ENCODE data around the gene B4GAT1. TPM values are rescaled to one million over a fixed set of nuclear protein-coding genes. Genes with fewer than 3 reads are reported as not detected.

B4GAT1 gene
- polyA plus RNA-seq, 12 donors, result 16.0 to 25.2 (median 20.3) TPM; not detected in 1

DNA sequence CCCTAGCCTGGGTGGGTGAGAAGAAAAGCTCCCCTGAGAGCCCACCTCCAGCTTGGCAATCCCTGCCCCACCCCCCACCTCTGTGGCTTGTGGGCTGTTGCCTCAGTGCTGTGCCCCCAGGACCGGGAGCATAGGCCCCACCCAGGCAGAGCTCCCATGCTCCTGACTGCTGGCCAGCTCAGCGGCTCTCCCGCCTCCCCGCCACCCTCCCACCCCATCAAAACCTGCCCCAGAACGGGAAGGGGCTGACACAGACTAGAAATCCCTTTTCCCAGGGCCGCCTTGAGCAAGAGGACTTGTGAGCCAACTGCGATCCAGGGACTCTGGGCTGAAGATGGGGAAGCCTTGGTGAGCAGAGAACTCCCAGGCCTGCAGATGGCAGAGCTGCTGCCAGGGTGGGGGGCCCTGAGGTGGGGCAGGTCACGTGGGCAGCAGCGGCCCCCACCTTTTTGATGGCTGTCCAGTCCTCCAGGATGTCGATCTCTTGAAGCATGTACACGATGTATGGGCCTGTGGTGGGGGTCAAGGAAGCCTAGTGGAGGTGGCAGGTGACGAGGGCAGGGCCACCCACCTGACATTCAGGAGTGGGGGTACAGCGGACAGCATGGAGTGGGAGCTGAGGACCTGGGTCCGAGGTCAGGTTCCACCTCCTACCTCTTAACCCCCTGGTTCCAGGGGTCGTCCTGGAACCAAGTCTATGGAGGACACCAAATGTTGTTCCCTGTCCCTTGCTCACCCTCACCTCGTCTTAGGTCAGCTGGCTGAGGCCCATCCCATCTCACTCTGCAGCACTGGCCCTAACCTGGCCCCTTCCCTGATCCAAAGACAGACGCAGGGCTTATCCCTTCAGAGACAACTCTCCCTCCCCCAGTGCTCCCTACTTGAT, 8.9 kb downstream of the B4GAT1 start:
- no peak for DNase-seq

DNA sequence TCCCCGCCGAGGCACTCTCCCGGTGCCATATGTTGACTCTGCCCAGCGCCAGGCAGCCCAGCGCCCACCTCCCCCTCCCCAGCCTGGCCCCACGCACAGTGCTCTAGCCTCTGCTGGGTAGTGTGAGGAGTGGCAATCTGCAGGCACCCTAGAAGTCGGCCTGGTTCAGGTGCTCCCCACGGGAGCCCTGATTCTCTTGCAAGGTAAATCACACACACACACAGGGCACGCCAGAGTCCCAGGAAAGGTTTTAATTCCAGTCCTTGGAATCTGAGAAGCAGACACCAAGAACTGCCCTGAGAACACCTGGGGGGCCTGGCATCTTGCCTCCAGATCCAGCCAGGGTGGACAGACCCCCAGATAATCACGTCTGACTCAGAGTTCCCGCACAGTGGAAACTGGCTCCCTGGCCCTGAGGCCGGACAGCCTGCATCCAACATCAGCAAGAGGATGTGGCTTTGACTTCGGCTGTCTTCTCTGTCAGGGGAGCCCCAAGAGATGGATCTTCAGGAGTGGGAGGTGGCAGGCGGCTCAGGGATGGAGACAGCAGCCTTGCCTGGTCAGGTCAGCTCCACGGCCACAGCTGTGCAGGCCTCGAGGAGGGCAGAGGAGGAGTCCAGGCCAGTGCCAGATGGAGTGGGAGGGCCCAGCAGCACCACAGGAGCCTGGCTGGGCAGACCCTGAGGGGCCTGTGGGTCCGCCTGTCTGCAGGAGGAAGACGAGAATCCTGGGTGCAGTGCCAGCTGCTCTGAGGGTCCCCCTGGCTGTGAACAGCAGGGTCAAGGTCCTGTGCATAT, 10.1 kb downstream of the B4GAT1 start:
- DNase-seq, result no peak

DNA sequence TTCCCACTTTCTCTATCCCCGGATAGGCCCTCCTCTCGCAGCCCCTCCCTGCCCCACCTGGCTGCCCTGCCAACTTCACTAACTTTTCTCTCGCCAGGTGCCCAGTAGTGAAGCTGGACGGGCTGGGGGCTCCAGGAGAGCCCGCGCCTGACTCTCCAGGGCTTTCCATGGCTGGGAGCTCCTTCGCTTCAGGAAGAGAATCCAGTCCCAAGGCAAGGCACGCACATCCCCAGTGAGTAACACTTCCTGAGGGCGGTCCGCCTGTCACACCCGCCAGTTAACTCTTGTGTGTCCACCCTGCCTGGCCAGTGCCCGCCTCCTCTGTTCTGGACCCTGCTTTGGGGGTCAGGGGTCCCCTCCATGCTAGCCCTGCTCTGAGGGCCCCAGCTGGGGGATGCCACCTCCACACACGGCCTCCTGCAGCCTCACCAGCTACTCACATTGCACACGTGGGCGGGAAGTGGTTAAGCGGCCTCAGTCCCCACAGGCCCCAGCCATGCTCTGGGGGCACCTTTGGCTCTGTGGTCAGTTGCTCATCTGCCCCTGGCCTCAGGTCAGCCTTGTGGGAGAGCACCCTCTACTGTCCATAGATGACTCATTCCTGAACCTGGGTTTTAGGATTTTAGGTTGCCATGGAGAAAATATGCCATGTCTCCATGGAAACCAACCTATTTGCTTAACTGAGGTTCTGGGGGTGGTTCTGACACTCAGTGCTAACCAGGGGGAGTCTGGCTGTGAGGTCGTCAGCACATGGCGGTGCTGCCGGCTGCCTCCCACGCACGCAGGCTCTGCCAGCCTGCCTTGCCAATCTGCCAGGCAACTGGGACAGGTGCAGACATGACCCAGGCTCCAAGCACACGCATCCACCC, 11.0 kb downstream of the B4GAT1 start, which contains the start of gene RIN1:
Gene RIN1 (minus strand): TSS at position 201 of the 869 bp plus-strand sequence. CDS start 32 bp downstream, at position 169.
- no peak for DNase-seq

DNA sequence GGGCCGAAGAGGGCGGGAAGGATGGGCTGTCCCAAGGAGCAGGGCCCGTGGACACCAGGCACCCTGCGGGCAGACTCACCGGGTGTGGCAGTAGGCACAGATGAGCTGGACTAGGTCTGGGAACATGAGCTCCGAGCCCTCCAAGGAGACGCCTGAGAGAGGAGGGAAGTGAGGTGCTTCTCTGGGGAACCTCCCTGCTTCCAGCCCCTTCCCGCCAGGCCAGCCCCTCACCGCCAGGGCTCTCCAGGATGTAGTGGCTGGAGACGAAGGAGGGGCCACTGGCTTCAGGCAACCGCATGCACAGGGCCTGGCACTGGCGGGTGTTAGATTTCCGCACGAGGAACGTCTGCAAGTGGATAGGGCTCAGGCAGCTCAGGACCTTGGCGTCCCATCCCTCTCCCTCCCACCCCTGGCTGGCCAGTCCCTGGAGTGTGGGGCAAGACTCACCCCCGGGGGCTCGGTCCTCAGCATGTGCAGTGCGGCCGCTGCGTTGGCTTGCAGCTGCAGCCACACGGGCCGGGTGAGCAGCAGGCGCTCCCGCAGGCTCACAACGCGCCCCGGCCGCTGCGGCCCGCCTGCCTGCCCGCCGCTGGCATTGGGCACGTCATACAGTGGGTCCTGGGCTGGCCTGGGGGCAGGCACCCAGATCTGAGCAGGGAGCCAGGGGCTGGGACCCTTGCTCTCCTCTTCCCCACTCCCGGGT, 11.7 kb downstream of the B4GAT1 start:
- DNase-seq, result no peak

DNA sequence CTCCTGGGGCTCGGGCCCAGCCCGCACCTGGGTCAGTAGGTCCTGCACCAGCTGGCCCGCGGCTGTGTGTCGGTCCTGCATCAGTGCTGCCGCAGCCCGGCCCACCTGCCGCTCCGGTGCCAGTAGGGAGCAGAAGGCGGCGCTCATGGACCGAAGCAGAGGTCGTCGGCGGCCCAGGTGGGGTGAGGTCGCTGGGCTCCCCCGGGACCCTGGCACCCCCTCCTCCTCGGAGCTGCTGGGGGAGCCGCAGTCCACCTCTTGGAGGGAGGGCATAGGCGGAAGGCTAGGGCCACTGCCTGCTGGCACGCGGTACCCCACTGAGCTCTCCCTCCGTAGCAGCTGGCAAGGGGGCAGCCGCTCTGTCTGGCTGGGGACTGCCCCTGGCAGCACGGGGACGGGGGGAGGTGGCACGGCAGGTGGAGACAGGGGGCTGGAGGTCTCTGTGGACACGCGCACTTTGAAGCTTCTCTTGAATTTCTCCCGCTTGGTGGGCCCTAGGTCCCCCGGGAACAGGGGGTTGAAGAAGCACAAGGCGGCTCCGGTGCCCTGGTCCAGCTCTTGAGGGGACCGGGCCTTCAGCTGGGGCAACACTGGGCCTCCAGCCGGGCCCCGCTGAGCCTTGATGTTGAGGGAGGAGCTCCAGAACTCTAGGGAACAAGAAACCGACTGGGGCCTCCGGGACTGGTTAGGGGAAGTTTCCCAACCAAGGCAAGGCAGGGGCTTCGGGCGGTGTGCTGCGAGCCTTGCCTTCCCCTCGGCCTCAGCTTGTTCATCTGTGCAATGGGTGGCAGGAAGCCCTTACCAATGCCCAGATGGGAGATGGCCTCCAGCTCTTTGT, 12.6 kb downstream of the B4GAT1 start:
- DNase-seq, result no peak

DNA sequence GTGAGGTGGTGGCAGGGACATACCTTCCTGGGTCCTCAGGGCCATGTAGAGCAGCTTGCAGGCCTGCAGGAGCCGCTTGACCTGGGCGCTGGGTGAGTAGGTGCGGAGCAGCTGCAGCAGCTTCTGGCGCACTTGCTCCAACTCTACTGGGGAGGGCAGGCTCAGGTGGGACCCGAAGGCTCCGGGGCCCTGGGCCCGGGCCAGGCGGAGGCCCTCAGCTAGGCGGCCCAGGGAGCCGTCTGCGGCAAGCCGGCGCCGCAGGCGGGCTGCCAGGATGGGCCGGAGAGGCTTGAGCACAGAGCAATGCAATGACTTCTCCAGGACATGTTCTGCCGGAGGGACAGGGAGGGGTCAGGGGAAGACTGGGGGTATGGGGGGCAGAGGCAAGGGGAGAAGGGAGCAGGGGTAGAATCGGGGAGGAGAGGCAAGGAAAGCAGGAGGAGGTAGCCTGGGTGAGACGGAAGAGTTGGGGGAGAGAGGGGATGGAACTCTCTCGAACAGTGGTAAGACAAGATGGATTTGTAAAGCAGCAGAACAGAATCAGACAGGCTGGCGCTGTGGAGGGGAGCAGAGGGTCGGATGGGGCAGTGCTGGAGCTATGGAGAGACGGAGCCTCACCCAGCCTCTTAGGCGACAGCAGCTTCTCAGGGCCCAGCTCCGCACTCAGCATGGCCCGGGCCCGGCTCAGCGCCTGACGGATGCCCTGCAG, 13.4 kb downstream of the B4GAT1 start:
- no peak for DNase-seq

DNA sequence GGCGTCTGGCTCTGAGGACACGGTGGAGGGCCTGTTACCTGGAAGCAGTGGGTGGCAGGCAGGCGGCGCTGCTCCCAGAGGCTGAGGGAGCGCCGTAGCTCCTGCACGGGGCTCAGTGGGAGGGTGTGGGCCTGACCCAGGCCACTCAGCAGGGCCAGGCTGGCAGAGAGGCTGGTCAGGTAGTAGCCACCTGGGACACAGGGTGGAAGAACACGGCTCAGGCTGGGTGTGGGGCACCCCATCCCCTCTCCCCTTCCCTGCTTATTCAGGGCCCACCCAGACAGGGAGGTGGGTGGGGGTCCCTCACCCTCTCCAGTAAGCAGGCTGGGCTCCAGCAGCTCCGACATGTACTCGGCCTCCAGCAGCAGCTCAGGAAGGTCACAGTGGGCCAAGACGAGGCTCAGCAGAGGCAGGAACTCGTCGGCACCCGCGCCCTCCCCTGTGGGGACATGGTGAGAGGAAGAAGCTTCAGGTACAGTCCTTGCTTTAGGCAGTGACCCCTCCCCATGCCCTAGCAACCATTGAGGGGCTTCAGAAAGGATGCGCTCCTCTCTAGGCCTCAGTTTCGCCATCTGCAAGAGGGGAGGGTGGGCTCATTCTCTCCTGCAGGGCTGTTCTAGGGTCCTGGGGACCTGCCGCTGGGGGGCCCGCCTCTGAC, 14.1 kb downstream of the B4GAT1 start:
- no peak for DNase-seq

DNA sequence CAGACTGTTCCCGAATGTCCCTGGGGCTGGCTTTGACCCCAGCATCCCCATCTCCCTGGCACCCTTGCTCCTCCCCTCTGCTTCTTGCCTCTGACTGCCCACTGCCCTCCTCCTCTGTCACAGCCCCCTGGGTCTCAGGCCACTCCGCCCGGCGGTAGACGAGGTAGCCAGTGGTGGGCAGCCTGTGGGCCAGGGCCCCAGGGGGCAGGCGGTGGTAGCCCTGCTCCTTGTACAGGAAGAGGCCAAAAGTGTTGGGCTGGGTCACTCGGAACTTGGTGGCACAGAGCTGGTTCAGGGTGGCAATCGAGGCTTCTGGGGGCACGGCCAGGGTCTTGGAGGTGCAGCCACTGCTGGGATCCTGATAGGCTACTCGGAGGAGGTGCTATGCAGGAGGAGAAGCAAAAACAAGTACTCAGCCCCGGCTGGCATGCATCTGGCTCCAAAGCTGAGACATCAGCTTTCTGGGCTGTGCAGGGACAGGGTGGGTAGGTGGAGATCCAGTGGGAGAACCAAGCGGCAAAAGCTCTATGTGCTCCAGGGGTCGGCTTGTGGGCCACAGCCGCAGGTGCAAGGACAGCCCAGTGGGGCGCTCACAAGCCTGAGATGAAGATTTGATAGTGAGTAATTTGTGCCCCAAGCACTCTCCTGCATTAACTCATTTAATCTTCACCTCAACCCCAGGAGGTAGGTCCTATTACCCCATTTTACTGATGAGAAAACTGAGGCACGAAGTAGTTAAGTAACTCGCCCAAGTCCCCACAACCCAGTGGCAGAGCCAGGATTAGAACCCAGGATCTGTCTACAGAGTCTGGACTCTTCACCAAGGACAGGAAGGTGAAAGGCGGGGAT, 14.8 kb downstream of the B4GAT1 start:
- DNase-seq, result no peak

DNA sequence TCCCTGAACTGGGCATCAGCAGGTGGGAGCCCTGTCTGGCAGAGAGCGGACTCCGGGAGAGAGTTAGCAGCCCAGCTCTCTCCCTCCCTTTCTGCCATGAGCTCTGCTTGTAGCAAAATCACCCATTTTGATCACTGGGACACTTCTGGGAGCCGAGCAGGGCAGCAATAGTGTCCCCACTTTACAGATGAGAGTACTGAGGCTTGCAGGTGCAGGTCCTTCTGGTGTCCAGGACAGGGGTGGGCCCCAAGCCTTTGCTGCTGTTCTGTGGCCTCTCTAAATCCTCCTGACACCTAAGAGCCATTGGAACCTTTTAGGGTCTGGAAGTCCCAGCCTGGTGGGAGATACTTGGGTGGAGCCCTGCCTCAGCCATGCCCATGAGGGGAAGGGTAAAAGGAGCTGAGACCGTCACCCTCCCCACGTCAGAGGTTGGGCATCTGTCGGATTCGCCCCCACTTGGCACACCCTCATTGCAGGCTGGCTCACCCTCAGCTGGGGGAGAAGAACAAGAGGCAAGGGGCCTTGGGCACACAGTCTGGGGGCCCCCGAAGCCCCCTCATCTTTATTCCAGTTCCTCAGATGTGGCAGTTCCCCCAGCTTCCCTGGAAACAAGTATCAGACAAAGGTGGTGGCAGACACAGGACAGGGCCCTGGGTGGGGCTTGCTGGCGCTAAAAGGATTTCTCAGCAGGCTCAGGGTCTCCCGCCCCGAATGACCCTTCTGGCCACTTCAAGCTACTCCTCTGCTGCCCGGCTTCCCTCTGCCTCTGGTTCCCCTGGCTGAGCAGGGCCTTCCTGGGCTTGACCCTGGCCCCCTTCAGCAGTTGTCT, 15.7 kb downstream of the B4GAT1 start:
- DNase-seq, result no peak

DNA sequence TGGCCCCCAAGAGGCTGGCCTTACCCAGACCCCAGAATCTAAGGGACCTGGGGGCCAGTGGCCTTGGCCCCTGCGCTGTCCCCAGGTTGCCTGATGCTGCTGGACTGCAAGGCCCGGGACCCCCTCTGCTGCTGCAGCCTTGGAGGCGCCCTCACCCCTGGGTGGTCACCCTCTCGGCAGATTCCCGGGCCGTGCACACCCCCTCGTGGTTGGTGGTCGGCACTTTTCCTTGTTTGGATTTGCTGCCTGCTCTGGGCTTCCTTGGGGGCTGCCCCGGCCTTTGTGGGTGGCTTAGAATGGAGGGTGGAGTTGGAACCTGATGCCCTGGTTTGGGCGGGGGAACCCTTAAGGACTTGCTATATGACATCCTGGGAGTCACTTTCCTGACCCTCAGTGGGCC, 16.5 kb downstream of the B4GAT1 start:
- no peak for DNase-seq

DNA sequence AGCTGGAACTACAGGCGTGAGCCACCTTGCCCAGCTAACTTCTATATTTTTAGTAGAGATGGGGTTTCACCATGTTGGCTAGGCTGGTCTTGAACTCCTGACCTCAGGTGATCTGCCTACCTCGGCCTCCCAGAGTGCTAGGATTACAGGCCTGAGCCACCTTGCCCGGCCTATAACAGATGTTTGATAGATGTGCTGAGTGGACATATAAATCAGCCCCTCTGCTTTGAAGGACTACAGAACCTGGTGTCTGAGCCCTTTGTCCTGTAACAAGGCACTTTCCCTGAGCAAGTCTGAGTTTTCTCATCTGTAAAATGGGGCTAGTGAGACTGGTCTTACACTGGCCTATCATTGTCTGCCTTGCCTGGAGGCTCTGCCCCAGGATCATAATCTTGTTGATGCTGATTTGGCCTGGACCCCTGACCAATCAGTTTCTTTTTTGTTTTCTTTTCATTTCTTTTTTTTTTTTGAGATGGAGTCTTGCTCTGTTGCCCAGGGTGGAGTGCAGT, 18.2 kb downstream of the B4GAT1 start:
- no peak for DNase-seq

DNA sequence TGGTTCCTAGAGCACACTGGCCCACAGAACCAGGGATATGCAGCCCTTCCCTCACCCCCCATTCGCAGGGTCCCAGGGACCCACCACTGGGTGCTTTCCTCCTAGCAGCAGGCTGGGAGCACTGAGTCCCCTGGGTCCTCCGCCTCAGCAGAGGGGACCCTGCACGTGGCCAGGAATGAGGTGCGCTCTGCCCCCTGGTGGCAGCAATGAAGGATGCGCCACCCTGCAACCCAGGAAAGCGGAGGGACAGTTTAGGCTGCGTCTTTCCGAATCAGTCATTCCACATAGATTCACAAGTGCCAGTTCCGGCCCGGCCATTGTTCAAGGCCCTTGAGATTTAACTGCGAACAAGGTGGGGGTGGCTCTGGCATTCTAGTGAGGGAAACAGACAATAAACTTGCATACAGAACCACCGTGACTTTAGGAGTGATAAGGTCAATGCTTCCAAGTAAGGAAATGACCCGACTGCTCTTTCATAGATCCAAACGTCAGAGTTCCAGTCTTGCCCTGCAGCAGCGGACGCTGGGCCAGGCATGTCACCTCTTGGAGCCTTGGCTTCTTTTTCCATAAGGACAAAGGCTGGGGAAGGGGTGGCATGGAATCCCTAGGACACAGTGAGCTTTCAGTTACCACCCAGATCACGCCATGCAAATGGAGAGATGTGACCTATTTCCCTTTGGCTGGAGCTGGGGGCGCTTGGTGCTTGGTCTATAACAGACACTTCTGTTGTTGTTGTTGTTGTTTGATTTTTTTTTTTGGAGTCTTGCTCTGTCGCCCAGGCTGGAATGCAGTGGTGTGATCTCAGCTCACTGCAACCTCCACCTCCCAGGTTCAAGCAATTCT, 18.9 kb downstream of the B4GAT1 start:
- DNase-seq, result peak; percentile 85

DNA sequence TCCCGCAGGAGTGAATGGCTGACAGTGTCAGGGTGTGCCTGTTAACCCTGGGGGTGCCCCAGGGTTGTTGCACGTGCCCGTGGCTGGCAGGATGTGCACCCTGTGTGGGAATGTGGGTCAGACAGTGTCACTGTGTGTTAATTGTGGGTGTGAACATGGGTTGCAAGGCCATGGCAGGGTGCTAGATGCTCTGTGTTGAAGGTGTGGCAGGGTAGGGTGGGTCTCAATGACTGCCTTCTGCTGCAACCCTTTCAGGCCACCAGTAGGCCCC, 19.5 kb downstream of the B4GAT1 start:
- no peak for DNase-seq

DNA sequence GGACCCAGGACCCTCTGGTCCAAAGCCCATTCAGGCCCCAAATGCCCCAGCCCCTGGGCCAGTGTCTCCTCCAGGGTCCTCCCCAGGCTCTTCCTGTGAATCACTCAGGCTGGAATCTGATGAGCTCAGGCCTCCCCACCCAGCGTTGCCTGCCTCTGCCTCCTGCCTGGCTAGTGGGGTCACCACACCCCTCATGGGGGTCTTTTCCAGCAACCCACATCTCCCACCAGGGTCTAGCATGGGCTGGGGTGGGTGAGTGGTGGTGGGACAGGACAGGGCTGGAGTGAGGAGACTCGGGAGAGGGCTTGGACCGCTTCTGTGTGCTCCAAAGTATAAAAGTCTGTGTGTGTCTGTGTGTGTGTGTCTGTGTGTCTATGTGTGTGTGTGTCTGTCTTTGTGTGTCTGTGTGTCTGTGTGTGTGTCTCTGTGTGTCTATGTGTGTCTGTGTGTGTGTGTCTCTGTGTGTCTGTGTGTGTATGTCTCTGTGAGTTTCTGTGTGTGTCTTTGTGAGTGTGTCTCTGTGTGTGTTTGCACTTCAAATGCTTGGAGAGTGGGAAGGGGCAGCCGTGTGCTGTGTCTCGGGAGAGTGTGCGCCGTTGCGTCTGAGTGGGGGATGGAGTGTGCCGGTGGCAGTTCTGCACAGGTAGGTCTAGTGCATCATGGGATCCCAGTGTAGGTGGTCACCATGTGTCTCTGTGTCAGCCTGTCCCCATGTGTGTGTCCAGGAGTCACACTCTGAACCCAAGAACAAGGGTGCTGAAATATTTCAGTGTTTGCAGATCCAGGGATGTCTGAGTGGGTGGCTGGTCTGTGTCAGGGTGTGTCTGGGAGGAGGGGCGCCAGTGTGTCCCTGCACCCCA, 20.0 kb downstream of the B4GAT1 start:
- no peak for DNase-seq

Measured in muscle of arm (tissue), 12 donors.